ENCODE results near the gene SPEF1. TPM values are rescaled to one million over a fixed set of nuclear protein-coding genes. Genes with fewer than 3 reads are reported as not detected.

SPEF1 gene
- total RNA-seq, 2 donors from 2014 or later = 0.66 to 1.3 TPM

DNA sequence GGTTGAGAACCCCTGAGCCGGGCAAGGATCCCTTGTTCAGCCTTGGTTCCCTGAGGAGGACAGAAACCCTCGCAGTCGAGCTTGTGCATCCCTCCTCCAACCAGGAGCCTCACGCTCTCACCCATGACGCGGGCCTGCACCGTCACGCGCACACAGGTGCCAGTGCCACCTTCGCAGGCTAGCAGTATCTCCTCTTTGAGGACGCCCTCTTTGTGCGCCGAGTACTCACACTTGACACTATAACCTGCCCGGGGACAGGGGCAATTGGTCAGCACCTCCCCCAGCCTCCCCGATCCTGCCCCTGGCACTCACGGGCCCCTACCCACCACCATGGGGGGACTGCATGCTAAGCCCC is 27.0 kb downstream of the SPEF1 start:
- Histone ChIP-seq H3K9me3 (no peaks in the 10 kb centered on the region), H3K4me1 (peaks cover 31% of the 10 kb centered on the region), H3K36me3 (replicated peaks in 1 of 2; ENCODE audit: insufficient read depth in 1 of 2, low read depth in 2 of 2) (no peaks in the 10 kb centered on the region), H3K27ac (no peak overlapping the region), H3K4me3 (no peak overlapping the region), H3K27me3 (peaks cover 0 to 13% of the 10 kb centered on the region in 2 donors)
- 91 to 92% methylated on average over 10 to 16 of the region's 16 CpGs for WGBS, 2 donors
- DNase-seq (no peak), ATAC-seq (no peak)
- TF ChIP-seq, protein P1, sequence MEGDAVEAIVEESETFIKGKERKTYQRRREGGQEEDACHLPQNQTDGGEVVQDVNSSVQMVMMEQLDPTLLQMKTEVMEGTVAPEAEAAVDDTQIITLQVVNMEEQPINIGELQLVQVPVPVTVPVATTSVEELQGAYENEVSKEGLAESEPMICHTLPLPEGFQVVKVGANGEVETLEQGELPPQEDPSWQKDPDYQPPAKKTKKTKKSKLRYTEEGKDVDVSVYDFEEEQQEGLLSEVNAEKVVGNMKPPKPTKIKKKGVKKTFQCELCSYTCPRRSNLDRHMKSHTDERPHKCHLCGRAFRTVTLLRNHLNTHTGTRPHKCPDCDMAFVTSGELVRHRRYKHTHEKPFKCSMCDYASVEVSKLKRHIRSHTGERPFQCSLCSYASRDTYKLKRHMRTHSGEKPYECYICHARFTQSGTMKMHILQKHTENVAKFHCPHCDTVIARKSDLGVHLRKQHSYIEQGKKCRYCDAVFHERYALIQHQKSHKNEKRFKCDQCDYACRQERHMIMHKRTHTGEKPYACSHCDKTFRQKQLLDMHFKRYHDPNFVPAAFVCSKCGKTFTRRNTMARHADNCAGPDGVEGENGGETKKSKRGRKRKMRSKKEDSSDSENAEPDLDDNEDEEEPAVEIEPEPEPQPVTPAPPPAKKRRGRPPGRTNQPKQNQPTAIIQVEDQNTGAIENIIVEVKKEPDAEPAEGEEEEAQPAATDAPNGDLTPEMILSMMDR (IDR thresholded peaks at IDR 0.05) = no peak
- TF ChIP-seq POLR2A (IDR thresholded peaks at IDR 0.05) = no peak
- intact Hi-C loops (cut with DNase I) = no loop called here

DNA sequence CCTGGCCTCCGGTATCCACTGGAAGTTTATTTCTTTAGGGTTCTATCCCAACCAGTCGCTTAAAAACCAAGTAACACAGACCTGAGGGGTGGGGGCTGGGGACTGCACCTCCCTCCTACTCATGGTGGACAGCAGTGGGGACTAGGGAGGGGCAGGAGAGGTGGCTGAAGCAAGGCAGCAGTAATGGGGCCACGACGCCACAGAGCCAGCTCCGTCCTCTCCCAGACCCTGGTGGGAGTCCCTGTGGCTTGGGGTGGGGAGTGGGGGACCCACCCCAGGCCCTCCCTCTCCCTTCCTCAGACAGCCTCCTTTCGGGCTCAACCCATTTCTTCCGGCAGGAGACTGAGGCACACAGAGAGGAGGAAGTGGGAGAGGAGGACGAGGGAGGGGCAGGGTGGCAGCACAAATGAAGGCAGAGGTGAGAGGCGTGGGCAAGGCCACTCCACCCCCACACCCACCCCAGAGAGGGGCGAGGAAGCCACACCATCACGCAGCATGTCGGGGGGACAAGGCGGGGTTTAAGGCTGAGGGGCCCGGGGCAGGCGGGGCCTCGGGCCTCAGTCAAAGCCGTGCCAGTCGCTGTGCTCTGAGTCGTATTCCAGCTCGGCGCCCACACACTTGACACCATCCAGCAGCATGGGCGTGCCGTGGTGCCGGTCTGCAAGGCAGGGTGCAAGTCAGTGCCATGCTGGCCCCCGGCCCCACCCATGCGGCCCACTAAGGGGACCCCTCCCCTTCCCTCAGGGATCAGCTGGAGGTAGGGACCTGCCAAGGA is 27.6 kb downstream of the SPEF1 start:
- DNase-seq (no peak), ATAC-seq (no peak)
- Histone ChIP-seq H3K9me3 (no peaks in the 10 kb centered on the region), H3K27me3 (peaks cover 0 to 13% of the 10 kb centered on the region in 2 donors), H3K27ac (no peak overlapping the region), H3K36me3 (replicated peaks in 1 of 2; ENCODE audit: insufficient read depth in 1 of 2, low read depth in 2 of 2) (no peaks in the 10 kb centered on the region), H3K4me1 (peaks cover 32% of the 10 kb centered on the region), H3K4me3 (no peak overlapping the region)
- intact Hi-C loops (cut with DNase I) = no loop called here
- WGBS, 2 donors = 87 to 88% methylated on average over 17 to 25 of the region's 26 CpGs
- TF ChIP-seq, protein P1 (IDR thresholded peaks at IDR 0.05) = no peak
- TF ChIP-seq POLR2A (IDR thresholded peaks at IDR 0.05) = no peak

- peaks cover 32% of the 10 kb centered on the region for H3K4me1 ChIP-seq
- no peaks in the 10 kb centered on the region for H3K36me3 ChIP-seq (replicated peaks in 1 of 2; ENCODE audit: insufficient read depth in 1 of 2, low read depth in 2 of 2)
- no peak overlapping the region for H3K4me3 ChIP-seq
- H3K27ac ChIP-seq = no peak overlapping the region
- no peaks in the 10 kb centered on the region for H3K9me3 ChIP-seq
- 43 to 57% methylated on average over 4 of the region's 4 CpGs for WGBS, 2 donors
- intact Hi-C loops (cut with DNase I) = no loop called here
- TF ChIP-seq, protein P1 (IDR thresholded peaks at IDR 0.05) = peak; percentile 41 to 69 (median 56)
- no peak for TF ChIP-seq POLR2A (IDR thresholded peaks at IDR 0.05)
- ATAC-seq (peak; percentile 60), DNase-seq (peak; percentile 58 to 74 (median 70))
- H3K27me3 ChIP-seq = peaks cover 0 to 13% of the 10 kb centered on the region in 2 donors
Observed at GRCh38 chr20:3753098-3753497, 28.1 kb downstream of the SPEF1 start.

DNA sequence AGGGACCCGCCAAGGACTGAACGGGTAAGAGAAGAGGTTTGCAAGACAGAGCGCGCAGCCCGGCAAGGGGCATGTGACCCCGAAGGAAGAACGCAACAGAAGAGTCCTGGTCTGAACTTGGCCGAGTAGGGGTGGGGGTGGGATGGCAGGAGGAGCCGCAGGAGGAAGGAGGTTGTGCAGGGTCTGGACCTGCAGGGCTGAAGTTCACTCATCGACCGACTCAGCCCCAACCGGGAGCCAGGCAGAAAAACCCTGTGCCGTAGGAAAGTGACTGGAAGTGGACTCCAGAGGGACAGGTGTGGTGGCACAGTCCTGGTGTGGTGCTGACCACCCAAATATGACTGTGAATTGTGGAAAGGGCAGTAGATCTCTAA is 28.9 kb downstream of the SPEF1 start:
- Histone ChIP-seq H3K27ac (no peak overlapping the region), H3K4me3 (no peak overlapping the region), H3K4me1 (peaks cover 32% of the 10 kb centered on the region), H3K36me3 (replicated peaks in 1 of 2; ENCODE audit: insufficient read depth in 1 of 2, low read depth in 2 of 2) (no peaks in the 10 kb centered on the region), H3K27me3 (peaks cover 0 to 13% of the 10 kb centered on the region in 2 donors), H3K9me3 (no peaks in the 10 kb centered on the region)
- intact Hi-C loops (cut with DNase I) = no loop called here
- WGBS, 2 donors = 18 to 29% methylated on average over 13 of the region's 13 CpGs
- ATAC-seq (no peak), DNase-seq (no peak)
- TF ChIP-seq, protein P1 (IDR thresholded peaks at IDR 0.05) = no peak
- no peak for TF ChIP-seq POLR2A (IDR thresholded peaks at IDR 0.05)

All from body of pancreas (tissue), 4 donors.